SKM-1 treated with dmso at 0.1 percent for 144 hours (cell line): ENCODE data around the gene DHCR24.
"Not testable (repeated sequence)": the region's sequence is repeated elsewhere in the genome, so short reads cannot be mapped to it uniquely, and the experiment has no call there.

Experiments
- DNase-seq: peaks from one replicate; lab custom pipeline; 2025; ENCODE audit not compliant: unreplicated experiment; lab: John Stamatoyannopoulos, UW

DHCR24 gene

GRCh38 chr1:54886724-54887664 lies at the start of gene DHCR24:
Gene DHCR24 (minus strand): TSS chr1:54887195. CDS start chr1:54887119, 76 bp downstream.
- peak; percentile 77 for DNase-seq

GRCh38 chr1:54936791-54937190 lies 49.8 kb upstream of the DHCR24 start:
- DNase-seq = no peak

GRCh38 chr1:54934869-54935268 lies 47.9 kb upstream of the DHCR24 start:
- DNase-seq = no peak

GRCh38 chr1:54934081-54934480 lies 47.1 kb upstream of the DHCR24 start:
- DNase-seq = not testable (repeated sequence)

GRCh38 chr1:54931275-54931840 lies 44.4 kb upstream of the DHCR24 start:
- DNase-seq = no peak

- DNase-seq = no peak
These were observed 42.7 kb upstream of the DHCR24 start for GRCh38 chr1:54929700-54930099.

- no peak for DNase-seq
These were observed 41.3 kb upstream of the DHCR24 start for GRCh38 chr1:54928327-54928726.

- no peak for DNase-seq
These were observed 40.7 kb upstream of the DHCR24 start for GRCh38 chr1:54927472-54928240.

- no peak for DNase-seq
These were observed 40.0 kb upstream of the DHCR24 start for GRCh38 chr1:54926970-54927369.

- no peak for DNase-seq
These were observed 36.0 kb upstream of the DHCR24 start for GRCh38 chr1:54922921-54923421.

GRCh38 chr1:54922040-54922761 lies 35.2 kb upstream of the DHCR24 start:
- no peak for DNase-seq

GRCh38 chr1:54919367-54920359 lies 32.7 kb upstream of the DHCR24 start:
- no peak for DNase-seq

GRCh38 chr1:54911076-54911475 lies 24.1 kb upstream of the DHCR24 start:
- not testable (repeated sequence) for DNase-seq

GRCh38 chr1:54906586-54906985 lies 19.6 kb upstream of the DHCR24 start:
- no peak for DNase-seq

GRCh38 chr1:54904476-54905048 lies 17.6 kb upstream of the DHCR24 start:
- no peak for DNase-seq

GRCh38 chr1:54894271-54894670 lies 7.3 kb upstream of the DHCR24 start:
- no peak for DNase-seq

- no peak for DNase-seq
These were observed 5.6 kb upstream of the DHCR24 start for GRCh38 chr1:54892586-54892985.

- DNase-seq = no peak
These were observed 2.2 kb upstream of the DHCR24 start for GRCh38 chr1:54889132-54889725.
